Urinary bladder (tissue), 4 donors: ENCODE measurements around the gene PRRC2B. TPM values are rescaled to one million over a fixed set of nuclear protein-coding genes. Genes with fewer than 3 reads are reported as not detected.
"Not testable (repeated sequence)": the region's sequence is repeated elsewhere in the genome, so short reads cannot be mapped to it uniquely, and the experiment has no call there.

Experiments
- DNase-seq: peaks from one replicate; pipeline ENCODE4 v3.0.0-alpha.2; 2015; ENCODE audit errors: extremely low spot score
- H3K27ac ChIP-seq: one replicate; pipeline ENCODE4 v1.5.1; 2013; ENCODE audit warnings: low read depth, mild to moderate bottlenecking, moderate library complexity
- H3K36me3 ChIP-seq: one replicate; pipeline ENCODE4 v1.6.1; 2013; ENCODE audit warnings: mild to moderate bottlenecking, moderate library complexity; ENCODE audit not compliant: insufficient read depth
- H3K4me1 ChIP-seq: one replicate; pipeline ENCODE4 v1.6.1; 2013; ENCODE audit warnings: mild to moderate bottlenecking, moderate library complexity; ENCODE audit not compliant: insufficient read depth
- H3K4me3 ChIP-seq: one replicate; pipeline ENCODE4 v1.5.1; 2013; ENCODE audit warnings: low read depth, low read length
- WGBS: extraction: QIAGEN DNeasy Blood & Tissue Kit; methylation state at CpG from one replicate; pipeline ENCODE4 v1.1.7; 2013; 5-methylcytosine and 5-hydroxymethylcytosine counted together
- polyA plus RNA-seq: library from polyadenylated mRNA; stranded (reverse); fragments of 200-250 nt; gene quantifications from one replicate; pipeline ENCODE4 v1.2.3, GENCODE V29; 2013
- small RNA-seq: library from RNA; depleted of rRNA; stranded (forward); fragments of <200 nt; gene quantifications from one replicate; pipeline ENCODE3, GENCODE V24; 2014
- total RNA-seq: library from RNA; depleted of rRNA; stranded (reverse); fragments of >200 nt; gene quantifications from one replicate; pipeline ENCODE4 v1.2.3, GENCODE V29; 2014
- donor health status: healthy with polysubstance abuse.
- donor health status: healthy.

The PRRC2B gene
- total and polyA plus RNA-seq, 2 donors: 78.7 to 82.3 TPM

- WGBS: 94% methylated on average over 6 of the region's 6 CpGs
- peaks cover 4% of the 10 kb centered on the region for H3K4me1 ChIP-seq
- no peak overlapping the region for H3K4me3 ChIP-seq
- H3K36me3 ChIP-seq: no peaks in the 10 kb centered on the region
- no peak for DNase-seq
- no peak overlapping the region for H3K27ac ChIP-seq
These were observed 149.3 kb downstream of the PRRC2B start for GRCh38 chr9:131543141-131543540.

- 18% methylated on average over 50 of the region's 50 CpGs for WGBS
- Histone ChIP-seq H3K36me3 (no peaks in the 10 kb centered on the region), H3K27ac (no peak within 1 kb of the TSS), H3K4me3 (peak within 1 kb of the TSS; percentile 5), H3K4me1 (peaks cover 4% of the 10 kb centered on the region)
- peak; percentile 17 for DNase-seq
These were observed 151.3 kb downstream of the PRRC2B start, which contains the start of gene PRRT1B for GRCh38 chr9:131545003-131545785. PRRT1B (plus strand) TSS chr9:131545523; CDS start chr9:131545616, 93 bp downstream.

GRCh38 chr9:131545786-131546335 is 152.0 kb downstream of the PRRC2B start:
- peaks cover 4% of the 10 kb centered on the region for H3K4me1 ChIP-seq
- WGBS: 3% methylated on average over 30 of the region's 30 CpGs
- no peaks in the 10 kb centered on the region for H3K36me3 ChIP-seq
- no peak for DNase-seq
- no peak overlapping the region for H3K4me3 ChIP-seq
- H3K27ac ChIP-seq: no peak overlapping the region

GRCh38 chr9:131546336-131547084 is 152.6 kb downstream of the PRRC2B start:
- WGBS: under 1% methylated on average over 49 of the region's 49 CpGs
- Histone ChIP-seq H3K4me1 (peaks cover 4% of the 10 kb centered on the region), H3K36me3 (no peaks in the 10 kb centered on the region), H3K4me3 (peak overlapping the region; percentile 5), H3K27ac (no peak overlapping the region)
- DNase-seq: peak; percentile 18

DNA sequence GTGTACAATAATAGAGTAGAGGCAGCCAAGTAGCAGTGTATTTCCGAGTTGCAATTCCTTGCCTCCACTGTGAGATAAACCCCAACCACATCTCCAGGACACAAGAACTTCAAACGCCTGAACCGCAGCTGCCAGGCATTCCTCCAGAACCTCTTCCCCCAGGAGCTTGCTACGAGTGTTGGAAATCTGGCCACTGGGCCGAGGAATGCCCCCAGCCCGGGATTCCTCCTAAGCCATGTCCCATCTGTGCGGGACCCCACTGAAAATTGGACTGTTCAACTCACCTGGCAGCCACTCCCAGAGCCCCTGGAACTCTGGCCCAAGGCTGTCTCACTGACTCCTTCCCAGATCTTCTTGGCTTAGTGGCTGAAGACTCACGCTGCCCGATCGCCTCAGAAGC is 155.3 kb downstream of the PRRC2B start:
- not testable (repeated sequence) for H3K27ac ChIP-seq, H3K36me3 ChIP-seq, H3K4me1 ChIP-seq, DNase-seq, H3K4me3 ChIP-seq
- 88% methylated on average over 10 of the region's 10 CpGs for WGBS

Small RNAs within 50 kb of the gene (small RNA-seq; reads per million reads assigned to genes)
- gene SNORD62A (0.44 reads per million, percentile 38 among the genes with 10 or more reads in this experiment), gene SNORD62B (0.12 reads per million)

Other genes with a start within 250 kb of the PRRC2B start
- 3.1 TPM for gene FAM78A, start 117.6 kb upstream of the PRRC2B start, total RNA-seq
- 1.9 TPM for gene FAM78A, start 117.6 kb upstream of the PRRC2B start, polyA plus RNA-seq
- gene PLPP7, start 104.4 kb upstream of the PRRC2B start, total RNA-seq: 4.1 TPM
- gene PLPP7, start 104.4 kb upstream of the PRRC2B start, polyA plus RNA-seq: 11.0 TPM
- gene POMT1, start 108.8 kb downstream of the PRRC2B start, total RNA-seq: 20.1 TPM
- 17.5 TPM for gene POMT1, start 108.8 kb downstream of the PRRC2B start, polyA plus RNA-seq
- gene UCK1, start 137.2 kb downstream of the PRRC2B start, total RNA-seq: 7.3 TPM
- gene UCK1, start 137.2 kb downstream of the PRRC2B start, polyA plus RNA-seq: 39.1 TPM
- not detected for gene PRRT1B, start 151.4 kb downstream of the PRRC2B start, total RNA-seq
- gene PRRT1B, start 151.4 kb downstream of the PRRC2B start, polyA plus RNA-seq: not detected